ENCODE results near the gene EXT2. TPM values are rescaled to one million over a fixed set of nuclear protein-coding genes. Genes with fewer than 3 reads are reported as not detected.
A peak's percentile ranks its signal among the peaks of the same experiment; 100 is the strongest.

Gene EXT2
- total and polyA plus RNA-seq, 8 donors = 14.4 to 36.3 (median 24.9) TPM

- no peaks in the 10 kb centered on the region for H3K9me3 ChIP-seq
- ATAC-seq (no peak), FAIRE-seq (no peak), DNase-seq (no peak)
- H3K4me1 ChIP-seq = no peaks in the 10 kb centered on the region
- H3K4me3 ChIP-seq = no peak overlapping the region
- intact Hi-C loops (cut with DNase I) = no loop called here
- TF ChIP-seq, protein P1, sequence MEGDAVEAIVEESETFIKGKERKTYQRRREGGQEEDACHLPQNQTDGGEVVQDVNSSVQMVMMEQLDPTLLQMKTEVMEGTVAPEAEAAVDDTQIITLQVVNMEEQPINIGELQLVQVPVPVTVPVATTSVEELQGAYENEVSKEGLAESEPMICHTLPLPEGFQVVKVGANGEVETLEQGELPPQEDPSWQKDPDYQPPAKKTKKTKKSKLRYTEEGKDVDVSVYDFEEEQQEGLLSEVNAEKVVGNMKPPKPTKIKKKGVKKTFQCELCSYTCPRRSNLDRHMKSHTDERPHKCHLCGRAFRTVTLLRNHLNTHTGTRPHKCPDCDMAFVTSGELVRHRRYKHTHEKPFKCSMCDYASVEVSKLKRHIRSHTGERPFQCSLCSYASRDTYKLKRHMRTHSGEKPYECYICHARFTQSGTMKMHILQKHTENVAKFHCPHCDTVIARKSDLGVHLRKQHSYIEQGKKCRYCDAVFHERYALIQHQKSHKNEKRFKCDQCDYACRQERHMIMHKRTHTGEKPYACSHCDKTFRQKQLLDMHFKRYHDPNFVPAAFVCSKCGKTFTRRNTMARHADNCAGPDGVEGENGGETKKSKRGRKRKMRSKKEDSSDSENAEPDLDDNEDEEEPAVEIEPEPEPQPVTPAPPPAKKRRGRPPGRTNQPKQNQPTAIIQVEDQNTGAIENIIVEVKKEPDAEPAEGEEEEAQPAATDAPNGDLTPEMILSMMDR (IDR thresholded peaks at IDR 0.05) = no peak
- no peaks in the 10 kb centered on the region for H3K27me3 ChIP-seq
- 71 to 81% methylated on average over 1 of the region's 1 CpG for WGBS, 2 donors
- no peak overlapping the region for H3K27ac ChIP-seq
- no peaks in the 10 kb centered on the region for H3K36me3 ChIP-seq
Observed at GRCh38 chr11:44237156-44237555, 141.7 kb downstream of the EXT2 start.

GRCh38 chr11:44241851-44242250 is 146.4 kb downstream of the EXT2 start:
- Histone ChIP-seq H3K4me1 (peaks cover 0 to 5% (median 0%) of the 10 kb centered on the region in 3 donors), H3K27me3 (no peaks in the 10 kb centered on the region), H3K27ac (no peak overlapping the region), H3K4me3 (no peak overlapping the region), H3K9me3 (no peaks in the 10 kb centered on the region), H3K36me3 (no peaks in the 10 kb centered on the region)
- intact Hi-C loops (cut with DNase I) = no loop called here
- no peak for DNase-seq
- no peak for FAIRE-seq
- TF ChIP-seq, protein P1 (IDR thresholded peaks at IDR 0.05) = no peak
- 85 to 86% methylated on average over 6 of the region's 6 CpGs for WGBS, 2 donors
- no peak for ATAC-seq

DNA sequence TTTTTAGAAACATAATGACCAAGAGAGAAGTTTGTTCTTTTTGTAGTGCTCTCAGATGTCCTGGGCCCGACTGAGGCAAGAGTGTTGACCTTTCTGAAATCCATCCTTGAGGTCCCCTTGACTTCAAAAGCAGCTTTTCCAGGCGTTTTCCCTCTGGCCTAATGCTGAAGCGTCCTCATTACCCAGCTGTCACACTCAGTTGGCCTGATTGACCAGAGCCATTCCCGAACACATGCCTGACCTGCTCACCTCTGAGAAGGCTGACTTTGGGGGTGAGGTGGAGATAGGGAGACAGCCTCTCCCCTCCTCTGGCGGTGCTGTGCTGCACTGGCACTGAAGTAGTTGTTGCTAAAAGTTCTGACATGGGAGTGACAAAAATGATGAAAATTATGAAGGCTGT is 147.6 kb downstream of the EXT2 start:
- ATAC-seq (no peak), FAIRE-seq (no peak), DNase-seq (no peak)
- no peak overlapping the region for H3K27ac ChIP-seq
- intact Hi-C loops (cut with DNase I) = no loop called here
- TF ChIP-seq, protein P1 (IDR thresholded peaks at IDR 0.05) = no peak
- no peak overlapping the region for H3K4me3 ChIP-seq
- peaks cover 0 to 5% (median 0%) of the 10 kb centered on the region in 3 donors for H3K4me1 ChIP-seq
- no peaks in the 10 kb centered on the region for H3K9me3 ChIP-seq
- WGBS, 2 donors = 65 to 71% methylated on average over 5 of the region's 5 CpGs
- no peaks in the 10 kb centered on the region for H3K27me3 ChIP-seq
- no peaks in the 10 kb centered on the region for H3K36me3 ChIP-seq

- no peaks in the 10 kb centered on the region for H3K9me3 ChIP-seq
- intact Hi-C loops (cut with DNase I) = no loop called here
- FAIRE-seq (no peak), DNase-seq (peak in 1 of 6 donors; percentile 12), ATAC-seq (peak in 3 of 4 donors; percentile 61 to 73 (median 69))
- H3K4me3 ChIP-seq = no peak overlapping the region
- TF ChIP-seq, protein P1 (IDR thresholded peaks at IDR 0.05) = no peak
- no peaks in the 10 kb centered on the region for H3K36me3 ChIP-seq
- 54 to 63% methylated on average over 6 of the region's 6 CpGs for WGBS, 2 donors
- H3K4me1 ChIP-seq = peaks cover 0 to 5% (median 0%) of the 10 kb centered on the region in 3 donors
- H3K27ac ChIP-seq = no peak overlapping the region
- no peaks in the 10 kb centered on the region for H3K27me3 ChIP-seq
Observed at GRCh38 chr11:44243595-44244343, 148.3 kb downstream of the EXT2 start.

DNA sequence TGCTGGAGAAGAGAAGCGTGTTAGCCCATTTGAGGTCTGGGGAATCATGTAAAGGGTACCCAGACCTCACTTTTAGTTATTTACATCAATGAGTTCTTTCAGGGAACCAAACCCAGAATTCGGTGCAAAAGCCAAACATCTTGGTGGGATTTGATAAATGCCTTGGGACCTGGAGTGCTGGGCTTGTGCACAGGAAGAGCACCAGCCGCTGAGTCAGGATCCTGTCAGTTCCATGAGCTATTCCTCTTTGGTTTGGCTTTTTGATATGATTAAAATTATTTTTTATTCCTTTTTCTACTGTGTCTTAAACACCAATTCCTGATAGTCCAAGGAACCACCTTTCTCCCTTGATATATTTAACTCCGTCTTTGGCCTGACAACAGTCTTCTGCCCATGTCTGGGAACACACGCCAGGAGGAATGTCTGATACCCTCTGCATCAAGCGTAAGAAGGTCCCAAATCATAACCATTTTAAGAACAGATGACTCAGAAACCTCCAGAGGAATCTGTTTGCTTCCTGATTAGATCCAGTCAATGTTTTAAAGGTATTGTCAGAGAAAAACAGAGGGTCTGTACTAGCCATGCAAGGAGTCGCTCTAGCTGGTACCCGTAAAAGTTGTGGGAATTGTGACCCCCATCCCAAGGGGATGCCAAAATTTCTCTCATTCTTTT is 149.3 kb downstream of the EXT2 start:
- H3K9me3 ChIP-seq = no peaks in the 10 kb centered on the region
- H3K4me3 ChIP-seq = no peak overlapping the region
- H3K4me1 ChIP-seq = peaks cover 0 to 5% (median 0%) of the 10 kb centered on the region in 3 donors
- ATAC-seq (no peak), DNase-seq (no peak), FAIRE-seq (no peak)
- TF ChIP-seq, protein P1 (IDR thresholded peaks at IDR 0.05) = no peak
- intact Hi-C loops (cut with DNase I) = no loop called here
- H3K27me3 ChIP-seq = no peaks in the 10 kb centered on the region
- 91 to 94% methylated on average over 8 of the region's 8 CpGs for WGBS, 2 donors
- H3K36me3 ChIP-seq = no peaks in the 10 kb centered on the region
- H3K27ac ChIP-seq = no peak overlapping the region

Data from pancreas (tissue), 10 donors.